ENCODE measurements around the gene PTPRCAP.
"Not testable (repeated sequence)": the region's sequence is repeated elsewhere in the genome, so short reads cannot be mapped to it uniquely, and the experiment has no call there.

Gene PTPRCAP

GRCh38 chr11:67405688-67406339 lies 31.7 kb downstream of the PTPRCAP start:
- peak overlapping the region in 1 of 2 experiments; percentile 61 for H3K27ac ChIP-seq (ENCODE audit: insufficient read depth in 1 of 2, low read depth in 1 of 2, low read length in 2 of 2, poor library complexity in 1 of 2, severe bottlenecking in 2 of 2)
- ChIA-PET POLR2A (interaction anchor here (2.1 kb wide), 1 partner anchor 15 kb away, joined by 8 read pairs; the partner anchor contains the start of gene RAD9A), CTCF (interaction anchor here (1.3 to 6.1 kb wide), 3 partner anchors 13 to 32 kb away, joined by 3 to 60 read pairs (median 4); partner anchors contain the start of genes CARNS1 and PTPRCAP)
- H3K27me3 ChIP-seq (replicated peaks in 2 of 5; ENCODE audit: control insufficient read depth in 4 of 5, insufficient read depth in 5 of 5, low read length in 4 of 5): no peaks in the 10 kb centered on the region
- H3K4me1 ChIP-seq (ENCODE audit: control extremely low read depth in 1 of 4, control insufficient read depth in 4 of 4, insufficient read depth in 4 of 4, low read length in 3 of 4): peaks cover 15 to 95% (median 93%) of the 10 kb centered on the region in 4 experiments
- 98% methylated on average over 6 of the region's 9 CpGs for WGBS (ENCODE audit: insufficient coverage)
- no peak for DNase-seq
- H3K9me3 ChIP-seq (ENCODE audit: control extremely low read depth in 1 of 5, control insufficient read depth in 4 of 5, insufficient read depth in 2 of 5, low read depth in 1 of 5, low read length in 4 of 5): no peaks in the 10 kb centered on the region
- H3K4me3 ChIP-seq (ENCODE audit: control insufficient read depth in 1 of 7, extremely low read depth in 1 of 7, insufficient read depth in 4 of 7, low read depth in 2 of 7, low read length in 6 of 7): peak overlapping the region in 3 of 7 experiments; percentile 3 to 33 (median 28)
- peaks cover 0 to 37% (median 11%) of the 10 kb centered on the region in 4 experiments for H3K36me3 ChIP-seq (ENCODE audit: control insufficient read depth in 4 of 4, insufficient read depth in 4 of 4, low read length in 3 of 4)

- no peak for DNase-seq
- Histone ChIP-seq H3K36me3 (ENCODE audit: control insufficient read depth in 4 of 4, insufficient read depth in 4 of 4, low read length in 3 of 4) (peaks cover 0 to 40% (median 14%) of the 10 kb centered on the region in 4 experiments), H3K27me3 (replicated peaks in 2 of 5; ENCODE audit: control insufficient read depth in 4 of 5, insufficient read depth in 5 of 5, low read length in 4 of 5) (no peaks in the 10 kb centered on the region), H3K9me3 (ENCODE audit: control extremely low read depth in 1 of 5, control insufficient read depth in 4 of 5, insufficient read depth in 2 of 5, low read depth in 1 of 5, low read length in 4 of 5) (no peaks in the 10 kb centered on the region), H3K4me3 (ENCODE audit: control insufficient read depth in 1 of 7, extremely low read depth in 1 of 7, insufficient read depth in 4 of 7, low read depth in 2 of 7, low read length in 6 of 7) (peak overlapping the region in 5 of 7 experiments; percentile 60 to 87 (median 79)), H3K27ac (ENCODE audit: insufficient read depth in 1 of 2, low read depth in 1 of 2, low read length in 2 of 2, poor library complexity in 1 of 2, severe bottlenecking in 2 of 2) (peak overlapping the region in 1 of 2 experiments; percentile 14), H3K4me1 (ENCODE audit: control extremely low read depth in 1 of 4, control insufficient read depth in 4 of 4, insufficient read depth in 4 of 4, low read length in 3 of 4) (peaks cover 15 to 95% (median 93%) of the 10 kb centered on the region in 4 experiments)
- ChIA-PET CTCF (interaction anchor here (1.3 to 6.1 kb wide), 3 partner anchors 13 to 32 kb away, joined by 3 to 60 read pairs (median 4); partner anchors contain the start of genes CARNS1 and PTPRCAP), POLR2A (interaction anchor here (2.1 kb wide), 1 partner anchor 14 kb away, joined by 8 read pairs; the partner anchor contains the start of gene RAD9A)
- 94% methylated on average over 6 of the region's 6 CpGs for WGBS (ENCODE audit: insufficient coverage)
Observed at GRCh38 chr11:67405196-67405567, 32.3 kb downstream of the PTPRCAP start.

GRCh38 chr11:67404515-67405195 lies 32.8 kb downstream of the PTPRCAP start:
- H3K4me3 ChIP-seq (ENCODE audit: control insufficient read depth in 1 of 7, extremely low read depth in 1 of 7, insufficient read depth in 4 of 7, low read depth in 2 of 7, low read length in 6 of 7): peak overlapping the region; percentile 51 to 87 (median 69)
- H3K4me1 ChIP-seq (ENCODE audit: control extremely low read depth in 1 of 4, control insufficient read depth in 4 of 4, insufficient read depth in 4 of 4, low read length in 3 of 4): peaks cover 15 to 92% (median 90%) of the 10 kb centered on the region in 4 experiments
- H3K36me3 ChIP-seq (ENCODE audit: control insufficient read depth in 4 of 4, insufficient read depth in 4 of 4, low read length in 3 of 4): peaks cover 0 to 43% (median 17%) of the 10 kb centered on the region in 4 experiments
- 48% methylated on average over 10 of the region's 13 CpGs for WGBS (ENCODE audit: insufficient coverage)
- H3K27me3 ChIP-seq (replicated peaks in 2 of 5; ENCODE audit: control insufficient read depth in 4 of 5, insufficient read depth in 5 of 5, low read length in 4 of 5): no peaks in the 10 kb centered on the region
- H3K9me3 ChIP-seq (ENCODE audit: control extremely low read depth in 1 of 5, control insufficient read depth in 4 of 5, insufficient read depth in 2 of 5, low read depth in 1 of 5, low read length in 4 of 5): no peaks in the 10 kb centered on the region
- CTCF ChIA-PET: interaction anchor here (0.6 to 6.1 kb wide), 9 partner anchors 9 to 133 kb away, joined by 3 to 60 read pairs (median 3); partner anchors contain the start of genes CARNS1, PTPRCAP and TMEM134
- POLR2A ChIA-PET: interaction anchor here (0.5 to 2.1 kb wide), 4 partner anchors 10 to 841 kb away, joined by 3 to 8 read pairs (median 4); partner anchors contain the start of gene RAD9A
- H3K27ac ChIP-seq (ENCODE audit: insufficient read depth in 1 of 2, low read depth in 1 of 2, low read length in 2 of 2, poor library complexity in 1 of 2, severe bottlenecking in 2 of 2): peak overlapping the region; percentile 64 to 83
- DNase-seq: no peak

GRCh38 chr11:67403085-67403484 lies 34.4 kb downstream of the PTPRCAP start:
- DNase-seq; H3K27me3 ChIP-seq (replicated peaks in 2 of 5; ENCODE audit: control insufficient read depth in 4 of 5, insufficient read depth in 5 of 5, low read length in 4 of 5); H3K9me3 ChIP-seq (ENCODE audit: control extremely low read depth in 1 of 5, control insufficient read depth in 4 of 5, insufficient read depth in 2 of 5, low read depth in 1 of 5, low read length in 4 of 5): not testable (repeated sequence)
- CTCF ChIA-PET: interaction anchor here (1.1 to 6.1 kb wide), 11 partner anchors 10 to 103 kb away, joined by 3 to 60 read pairs (median 11); partner anchors contain the start of genes CARNS1, PITPNM1, POLD4 and PTPRCAP
- Histone ChIP-seq H3K4me1 (ENCODE audit: control extremely low read depth in 1 of 4, control insufficient read depth in 4 of 4, insufficient read depth in 4 of 4, low read length in 3 of 4) (peaks cover 10 to 90% (median 81%) of the 10 kb centered on the region in 4 experiments), H3K27ac (ENCODE audit: insufficient read depth in 1 of 2, low read depth in 1 of 2, low read length in 2 of 2, poor library complexity in 1 of 2, severe bottlenecking in 2 of 2) (peak overlapping the region in 1 of 2 experiments; percentile 83), H3K36me3 (ENCODE audit: control insufficient read depth in 4 of 4, insufficient read depth in 4 of 4, low read length in 3 of 4) (peaks cover 3 to 53% (median 31%) of the 10 kb centered on the region in 4 experiments), H3K4me3 (ENCODE audit: control insufficient read depth in 1 of 7, extremely low read depth in 1 of 7, insufficient read depth in 4 of 7, low read depth in 2 of 7, low read length in 6 of 7) (peak overlapping the region in 6 of 7 experiments; percentile 11 to 87 (median 64))
- WGBS (ENCODE audit: insufficient coverage): 92% methylated on average over 8 of the region's 9 CpGs
- POLR2A ChIA-PET: interaction anchor here (1.0 to 1.9 kb wide), 4 partner anchors 16 to 34 kb away, joined by 3 to 10 read pairs (median 3); partner anchors contain the start of gene RPS6KB2

GRCh38 chr11:67402192-67402839 lies 35.2 kb downstream of the PTPRCAP start:
- ChIA-PET POLR2A (interaction anchor here (0.9 to 1.9 kb wide), 7 partner anchors 9 to 38 kb away, joined by 4 to 10 read pairs (median 7); partner anchors contain the start of genes RAD9A and RPS6KB2), CTCF (interaction anchor here (0.7 to 6.1 kb wide), 18 partner anchors 9 to 103 kb away, joined by 3 to 60 read pairs (median 8); partner anchors contain the start of genes CARNS1, PITPNM1, POLD4 and PTPRCAP)
- 55% methylated on average over 12 of the region's 19 CpGs for WGBS (ENCODE audit: insufficient coverage)
- not testable (repeated sequence) for H3K27me3 ChIP-seq (replicated peaks in 2 of 5; ENCODE audit: control insufficient read depth in 4 of 5, insufficient read depth in 5 of 5, low read length in 4 of 5); DNase-seq; H3K9me3 ChIP-seq (ENCODE audit: control extremely low read depth in 1 of 5, control insufficient read depth in 4 of 5, insufficient read depth in 2 of 5, low read depth in 1 of 5, low read length in 4 of 5)
- H3K27ac ChIP-seq (ENCODE audit: insufficient read depth in 1 of 2, low read depth in 1 of 2, low read length in 2 of 2, poor library complexity in 1 of 2, severe bottlenecking in 2 of 2): peak overlapping the region; percentile 54 to 83
- H3K36me3 ChIP-seq (ENCODE audit: control insufficient read depth in 4 of 4, insufficient read depth in 4 of 4, low read length in 3 of 4): peaks cover 3 to 53% (median 37%) of the 10 kb centered on the region in 4 experiments
- H3K4me1 ChIP-seq (ENCODE audit: control extremely low read depth in 1 of 4, control insufficient read depth in 4 of 4, insufficient read depth in 4 of 4, low read length in 3 of 4): peaks cover 7 to 90% (median 80%) of the 10 kb centered on the region in 4 experiments
- H3K4me3 ChIP-seq (ENCODE audit: control insufficient read depth in 1 of 7, extremely low read depth in 1 of 7, insufficient read depth in 4 of 7, low read depth in 2 of 7, low read length in 6 of 7): peak overlapping the region in 6 of 7 experiments; percentile 25 to 87 (median 54)

GRCh38 chr11:67401495-67402191 lies 35.8 kb downstream of the PTPRCAP start, which contains the start of gene PPP1CA:
Gene PPP1CA (minus strand): TSS chr11:67401858. CDS start chr11:67401782, 76 bp downstream.
- peaks cover 3 to 50% (median 37%) of the 10 kb centered on the region in 4 experiments for H3K36me3 ChIP-seq (ENCODE audit: control insufficient read depth in 4 of 4, insufficient read depth in 4 of 4, low read length in 3 of 4)
- ChIA-PET CTCF (interaction anchor here (0.6 to 6.1 kb wide), 20 partner anchors 10 to 182 kb away, joined by 3 to 60 read pairs (median 6); partner anchors contain the start of genes CARNS1, GSTP1, PITPNM1 and PTPRCAP), POLR2A (interaction anchor here (0.6 to 1.9 kb wide), 14 partner anchors 9 to 82 kb away, joined by 3 to 10 read pairs (median 4); partner anchors contain the start of genes POLD4, PTPRCAP, RAD9A and RPS6KB2)
- WGBS (ENCODE audit: insufficient coverage): 0% methylated on average over 15 of the region's 73 CpGs
- peak; percentile 84 to 91 (median 89) for DNase-seq
- peak within 1 kb of the TSS; percentile 64 to 89 (median 82) for H3K4me3 ChIP-seq (ENCODE audit: control insufficient read depth in 1 of 7, extremely low read depth in 1 of 7, insufficient read depth in 4 of 7, low read depth in 2 of 7, low read length in 6 of 7)
- H3K27ac ChIP-seq (ENCODE audit: insufficient read depth in 1 of 2, low read depth in 1 of 2, low read length in 2 of 2, poor library complexity in 1 of 2, severe bottlenecking in 2 of 2): peak within 1 kb of the TSS; percentile 54 to 83
- no peaks in the 10 kb centered on the region for H3K9me3 ChIP-seq (ENCODE audit: control extremely low read depth in 1 of 5, control insufficient read depth in 4 of 5, insufficient read depth in 2 of 5, low read depth in 1 of 5, low read length in 4 of 5)
- peaks cover 7 to 90% (median 80%) of the 10 kb centered on the region in 4 experiments for H3K4me1 ChIP-seq (ENCODE audit: control extremely low read depth in 1 of 4, control insufficient read depth in 4 of 4, insufficient read depth in 4 of 4, low read length in 3 of 4)
- H3K27me3 ChIP-seq (replicated peaks in 2 of 5; ENCODE audit: control insufficient read depth in 4 of 5, insufficient read depth in 5 of 5, low read length in 4 of 5): no peaks in the 10 kb centered on the region
